GM19193 (cell line): ENCODE data around the gene PTRH2.

Source experiments
- POLR2A ChIP-seq: IDR thresholded peaks from 4 replicates; pipeline ENCODE4 v1.6.1; 2011; ENCODE audit not compliant: insufficient read depth, insufficient read length; ENCODE audit errors: extremely low read depth

Gene PTRH2

DNA sequence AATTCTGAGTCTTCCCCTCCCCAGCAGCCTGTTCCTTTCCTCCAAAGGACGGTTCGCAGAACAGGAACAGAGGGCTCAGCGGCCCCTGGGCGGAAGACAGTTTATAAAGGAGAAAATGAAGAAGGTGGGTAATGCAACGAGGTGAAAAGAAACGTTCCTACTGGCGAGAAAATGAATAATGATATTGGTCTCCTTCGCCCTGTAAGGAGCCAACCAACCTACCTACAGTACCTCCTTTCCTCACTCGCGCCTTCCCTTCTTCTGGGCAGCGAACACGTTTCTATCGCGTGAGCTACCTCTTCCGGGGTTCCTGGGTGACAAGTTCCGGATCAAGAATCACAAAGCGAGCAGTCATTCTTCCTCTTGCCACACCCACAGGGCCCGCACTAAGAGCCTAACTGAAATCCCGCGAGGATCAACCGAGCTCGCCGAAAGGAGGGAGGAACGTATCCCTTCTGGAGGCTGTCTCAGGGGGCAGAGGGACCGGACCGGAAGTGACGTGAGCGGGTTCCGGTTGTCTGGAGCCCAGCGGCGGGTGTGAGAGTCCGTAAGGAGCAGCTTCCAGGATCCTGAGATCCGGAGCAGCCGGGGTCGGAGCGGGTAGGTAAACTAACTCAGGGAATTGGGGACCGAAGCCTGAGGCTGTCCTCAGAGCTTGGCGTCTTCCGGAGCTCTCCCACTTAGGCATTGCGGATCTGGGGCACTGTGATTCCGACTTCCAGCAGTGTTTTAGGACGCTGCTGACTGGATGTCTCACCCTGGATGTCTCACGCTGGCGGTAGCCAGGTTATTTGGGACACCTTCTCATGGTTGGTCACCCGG, at the start of gene PTRH2, which contains the start of gene VMP1:
PTRH2 (minus strand) TSS at position 282 of the 822 bp plus-strand sequence. CDS start 9,452 bp downstream, outside the sequence.
VMP1 (plus strand) TSS at position 506 of the 822 bp plus-strand sequence. CDS start 23,793 bp downstream, outside the sequence.
- TF ChIP-seq POLR2A = peak; percentile 90

DNA sequence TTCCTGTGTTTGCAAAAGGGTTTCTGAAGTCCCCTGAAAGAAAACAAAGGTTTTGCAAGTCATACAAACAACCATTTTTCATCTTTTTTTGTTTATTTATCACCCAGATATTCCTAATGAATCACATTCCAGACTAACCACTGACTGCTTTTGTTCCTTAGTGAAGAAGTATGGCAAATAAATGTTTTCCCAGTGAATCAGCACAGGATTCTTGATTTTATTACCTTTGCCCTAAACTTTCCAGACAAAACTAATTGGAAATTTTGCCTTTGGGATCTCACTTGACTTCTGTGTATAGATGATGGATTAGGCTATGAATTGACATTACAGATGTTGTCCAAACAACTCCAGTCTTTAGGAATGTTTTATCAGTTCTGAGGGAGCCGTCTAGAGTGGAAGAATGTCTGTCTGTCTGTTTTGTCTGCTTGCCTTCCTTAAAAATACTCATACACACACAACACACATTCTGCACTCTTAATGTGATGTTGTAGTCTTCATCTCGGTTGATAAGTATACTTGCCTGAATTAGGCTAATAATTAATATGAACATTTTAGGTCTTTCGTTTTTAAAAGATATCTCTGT, 49.1 kb upstream of the PTRH2 start:
- TF ChIP-seq POLR2A = no peak

DNA sequence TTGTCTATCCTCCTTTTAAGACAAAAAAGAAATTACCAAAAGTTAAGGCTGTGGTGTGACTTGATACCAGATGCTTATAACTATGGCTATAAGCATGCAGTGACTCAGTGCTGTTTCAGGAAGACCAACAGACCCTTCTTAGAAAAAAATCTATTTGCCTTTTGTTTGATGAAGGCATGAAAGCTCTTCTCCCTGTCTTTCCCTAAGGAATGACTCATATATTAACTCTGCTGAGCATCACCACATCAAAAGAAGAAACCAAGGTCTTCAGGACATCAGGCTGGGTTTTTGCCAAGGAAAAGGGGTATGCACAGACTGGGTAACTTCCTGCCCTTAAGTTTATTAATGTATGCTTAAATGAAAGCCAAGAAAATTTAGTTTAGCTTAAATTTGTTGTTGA, 47.3 kb upstream of the PTRH2 start:
- TF ChIP-seq POLR2A = no peak

DNA sequence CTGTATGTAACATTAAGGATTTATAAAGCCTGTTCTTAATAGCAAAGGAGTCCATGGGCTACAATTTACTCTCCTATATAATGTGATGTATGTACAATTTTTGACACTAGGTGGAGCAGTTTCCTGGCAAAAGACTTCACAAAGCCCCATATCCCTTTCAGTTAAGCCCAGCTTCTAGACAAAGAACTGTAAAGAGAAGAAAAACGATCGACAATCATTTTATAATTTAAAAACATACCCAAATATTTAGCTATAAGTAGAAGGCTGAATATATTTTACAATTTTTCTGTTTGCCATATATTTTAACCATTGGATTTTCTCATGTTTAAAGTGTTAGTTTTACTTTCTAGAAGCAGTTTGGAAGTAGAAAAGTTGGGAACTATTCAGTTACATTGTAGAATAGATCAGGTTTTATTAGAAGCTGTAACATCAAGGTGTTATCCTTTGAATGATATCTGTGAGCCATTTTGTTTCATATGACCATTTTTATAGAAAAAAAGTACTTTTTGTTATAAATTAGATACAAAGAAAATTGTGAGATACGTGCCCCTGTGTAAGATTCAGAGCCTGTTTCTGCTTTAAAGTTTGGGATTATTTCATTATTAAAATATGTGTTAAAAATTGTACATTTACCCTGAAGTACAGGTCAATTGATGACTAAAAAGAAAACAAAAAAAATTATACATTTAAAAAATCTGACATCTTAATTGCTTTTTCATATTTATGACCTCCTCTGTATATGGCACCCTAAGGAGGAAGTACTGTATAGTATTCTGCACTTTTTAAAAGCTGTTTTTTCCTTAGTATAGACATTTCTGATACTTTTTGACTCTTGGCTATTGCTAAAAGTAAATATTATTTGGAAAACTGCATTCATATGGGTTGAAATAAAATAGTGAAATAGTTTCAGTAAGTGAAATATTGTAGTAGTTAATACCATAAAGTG, 46.6 kb upstream of the PTRH2 start:
- no peak for TF ChIP-seq POLR2A

DNA sequence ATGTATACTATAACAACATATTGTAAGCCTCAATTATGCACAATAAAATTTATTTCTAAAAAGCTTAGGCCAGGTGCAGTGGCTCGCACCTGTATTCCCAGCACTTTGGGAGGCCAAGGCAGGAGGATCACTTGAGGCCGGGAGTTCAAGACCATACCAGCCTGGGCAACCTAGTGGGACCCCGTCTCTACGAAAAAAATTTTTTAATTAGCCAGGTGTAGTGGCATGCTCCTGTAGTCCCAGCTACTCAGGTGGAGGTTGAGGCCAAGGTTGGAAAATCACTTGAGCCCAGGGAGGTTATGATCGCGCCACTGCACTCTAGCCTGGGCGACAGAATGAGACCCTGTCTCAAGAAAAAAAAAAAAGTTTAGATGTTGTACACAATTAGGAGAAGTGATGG, 45.7 kb upstream of the PTRH2 start:
- TF ChIP-seq POLR2A = no peak

DNA sequence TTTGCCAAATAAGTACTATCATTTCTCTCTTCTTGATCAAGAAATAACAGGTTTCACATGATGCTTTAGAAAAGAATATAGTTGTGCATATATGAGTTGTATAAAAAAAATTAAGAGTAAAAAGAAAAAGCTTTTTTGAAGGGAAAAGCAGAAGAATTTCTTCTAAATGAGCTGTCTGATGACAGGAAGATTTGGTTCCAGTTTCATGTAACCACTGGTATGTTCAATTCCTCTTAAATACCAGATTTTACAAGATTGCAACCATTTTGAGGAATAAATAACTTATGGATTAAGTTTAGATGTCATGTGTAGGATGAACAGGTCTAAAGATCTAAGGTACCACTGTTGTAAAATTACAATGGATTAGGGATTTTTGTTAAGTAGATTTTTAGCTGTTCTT, 45.2 kb upstream of the PTRH2 start:
- no peak for TF ChIP-seq POLR2A

DNA sequence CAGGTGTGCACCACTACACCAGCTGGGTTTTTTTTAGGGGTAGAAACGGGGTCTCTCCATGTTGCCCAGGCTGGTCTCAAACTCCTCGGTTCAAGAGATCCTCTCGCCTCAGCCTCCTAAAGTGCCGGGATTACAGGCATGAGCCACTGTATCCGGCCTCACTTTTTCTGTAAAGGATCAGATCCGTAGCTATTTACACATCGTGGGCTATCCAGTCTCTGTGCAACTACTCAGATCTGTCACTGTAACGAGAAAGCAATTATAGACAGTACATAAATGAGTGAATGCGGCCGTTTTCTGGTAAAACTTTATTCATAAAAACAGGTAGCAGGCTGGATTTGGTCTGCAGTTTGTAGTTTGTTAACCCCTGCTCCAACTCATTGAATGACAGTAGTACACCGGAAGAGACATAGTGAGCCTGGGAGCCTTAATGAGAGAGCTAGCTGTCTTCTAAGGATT, 44.8 kb upstream of the PTRH2 start:
- no peak for TF ChIP-seq POLR2A

DNA sequence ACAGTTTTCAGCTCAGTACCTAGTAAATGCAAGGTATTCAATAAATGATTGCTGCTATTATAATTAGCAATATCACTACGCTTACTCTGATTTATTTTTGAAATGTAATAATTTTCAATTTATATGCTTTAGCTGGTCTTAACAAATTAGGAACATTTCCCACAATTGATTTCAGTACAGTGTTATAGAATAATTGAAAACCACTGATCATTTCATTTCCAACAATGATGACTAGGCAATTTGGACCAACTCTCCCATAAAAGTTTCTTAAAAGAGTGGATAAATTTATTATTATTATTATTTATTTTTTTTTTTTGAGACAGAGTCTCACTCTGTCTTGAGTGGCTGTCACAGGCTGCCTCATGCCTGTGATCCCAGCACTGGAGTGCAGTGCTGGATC, 41.4 kb upstream of the PTRH2 start:
- no peak for TF ChIP-seq POLR2A

DNA sequence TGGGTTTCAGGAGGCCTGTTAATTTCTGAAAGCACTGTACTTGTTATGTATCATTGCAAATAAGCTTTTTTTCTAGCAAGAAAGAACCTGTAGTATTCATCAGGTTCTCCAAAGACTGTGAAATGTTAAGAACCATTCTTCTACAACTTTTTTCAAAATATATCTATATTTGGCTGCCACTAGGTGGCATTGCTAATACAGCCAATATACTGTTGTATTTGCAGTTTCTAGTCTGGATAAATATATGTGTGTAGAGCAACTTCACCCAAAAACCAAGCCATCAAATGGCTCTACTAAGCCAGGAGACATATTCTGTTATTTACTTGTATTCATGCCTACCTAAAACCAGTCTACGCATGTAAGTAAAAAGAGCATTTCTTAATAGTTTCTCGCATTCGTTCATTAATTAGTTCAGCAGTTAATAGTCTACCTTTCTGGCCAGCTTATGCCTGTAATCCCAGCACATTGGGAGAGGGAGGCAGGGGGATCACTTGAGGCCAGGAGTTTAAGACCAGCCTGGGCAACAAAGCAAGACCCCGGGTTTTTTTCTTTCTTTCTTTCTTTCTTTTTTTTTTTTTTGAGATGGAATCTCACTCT, 39.7 kb upstream of the PTRH2 start:
- no peak for TF ChIP-seq POLR2A

DNA sequence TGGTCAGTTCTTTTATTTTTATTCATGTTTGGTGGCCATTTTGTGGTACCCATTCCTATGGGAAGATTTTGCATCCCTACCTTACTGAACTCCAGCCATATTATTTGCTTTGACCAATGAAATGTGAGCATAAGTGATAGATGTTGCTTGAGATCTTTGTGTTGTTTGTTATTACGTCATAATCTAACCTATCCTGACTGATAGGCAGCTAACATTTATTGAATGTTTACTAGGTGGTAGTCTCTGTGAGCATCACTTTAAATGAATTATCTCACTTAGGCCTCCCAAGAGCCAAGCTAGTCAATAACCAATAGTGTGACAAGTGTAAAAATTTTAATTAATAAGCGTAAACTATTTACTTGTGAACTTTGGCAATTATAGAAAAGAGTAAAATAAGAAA, 37.8 kb upstream of the PTRH2 start:
- TF ChIP-seq POLR2A = no peak

DNA sequence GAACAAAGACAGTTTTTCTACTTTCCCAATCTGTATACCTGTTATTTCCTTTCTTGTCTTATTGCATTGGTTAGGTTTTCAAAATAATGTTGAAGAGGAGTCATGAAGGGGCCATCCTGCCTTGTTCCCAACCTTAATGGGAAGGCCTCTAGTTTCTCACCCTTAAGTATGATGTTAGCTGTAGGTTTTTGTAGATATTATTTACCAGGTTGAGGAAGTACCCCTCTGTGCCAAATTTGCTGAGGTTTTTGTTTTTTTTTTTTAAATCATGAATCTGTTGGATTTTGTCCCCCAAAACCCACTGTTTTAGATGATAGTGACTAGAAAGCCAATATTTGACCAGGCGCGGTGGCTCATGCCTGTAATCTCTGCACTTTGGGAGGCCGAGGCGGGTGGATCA, 36.6 kb upstream of the PTRH2 start:
- no peak for TF ChIP-seq POLR2A

DNA sequence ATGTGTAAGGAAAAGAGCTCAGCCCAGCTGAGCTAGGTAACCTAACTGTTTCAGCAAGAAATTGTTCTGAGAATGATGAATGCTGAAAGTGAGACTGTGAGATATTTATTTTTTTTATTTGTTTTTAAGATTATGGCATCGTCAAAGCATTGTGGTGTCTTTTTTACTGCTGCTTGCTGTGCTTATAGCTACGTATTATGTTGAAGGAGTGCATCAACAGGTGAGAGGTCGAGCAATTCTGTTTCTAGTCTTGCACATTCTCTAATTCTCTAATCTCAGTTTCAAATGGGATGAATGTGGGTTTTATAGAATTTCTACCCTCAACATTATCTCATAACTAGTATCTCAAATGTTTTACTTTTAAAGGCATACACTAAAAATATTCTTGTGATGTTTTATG, 30.1 kb upstream of the PTRH2 start:
- no peak for TF ChIP-seq POLR2A

DNA sequence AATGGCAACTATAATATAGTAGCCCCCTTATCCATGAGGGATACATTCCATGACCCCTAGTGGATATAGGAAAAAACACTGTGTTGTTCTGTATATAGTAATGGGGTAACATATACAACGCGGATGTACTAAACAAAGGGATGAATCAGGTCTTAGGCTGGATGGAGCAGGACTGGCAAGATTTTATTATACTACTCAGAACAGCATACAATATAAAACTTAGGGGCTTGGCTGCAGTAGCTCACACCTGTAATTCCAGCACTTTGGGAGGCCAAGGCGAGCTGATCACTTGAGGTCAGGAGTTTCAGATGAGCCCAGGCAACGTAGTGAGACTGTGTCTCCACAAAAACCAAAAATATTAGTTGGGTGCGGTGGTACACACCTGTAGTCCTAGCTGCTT, 27.0 kb upstream of the PTRH2 start:
- no peak for TF ChIP-seq POLR2A

DNA sequence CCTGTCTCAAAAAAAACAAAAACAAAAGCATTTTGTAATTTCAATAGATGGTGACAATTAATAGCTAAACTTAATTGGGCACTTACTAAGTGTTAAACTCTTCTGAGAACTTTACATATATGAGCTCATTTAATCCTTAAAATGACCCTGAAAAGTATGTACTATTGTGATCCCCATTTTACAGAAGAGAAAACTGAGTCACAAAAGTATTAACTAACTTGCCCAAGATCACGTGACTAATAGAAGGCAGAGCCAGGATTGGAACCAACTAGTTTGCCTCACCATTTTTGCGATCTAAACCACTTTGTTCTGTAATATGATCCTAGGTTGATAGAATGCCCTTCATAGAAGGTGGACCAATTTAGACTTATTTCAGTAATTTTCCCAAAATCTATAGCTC, 26.5 kb upstream of the PTRH2 start:
- TF ChIP-seq POLR2A = no peak
